Body of pancreas (tissue), 4 donors: ENCODE data around the gene SCARF2. TPM values are rescaled to one million over a fixed set of nuclear protein-coding genes. Genes with fewer than 3 reads are reported as not detected.
"Not testable (repeated sequence)": the region's sequence is repeated elsewhere in the genome, so short reads cannot be mapped to it uniquely, and the experiment has no call there.

Source experiments
- ATAC-seq: fragments of 150-250 bp; one replicate; pipeline ENCODE4 v1.9.1; 2016
- DNase-seq, 4 donors: peaks; one replicate each; pipeline ENCODE4 v3.0.0-alpha.2; 2019
- H3K27ac ChIP-seq, 4 donors: fragments of 200-600 bp; sonication (generic); 1 replicate in 3 of 4; 2 replicates in 1 of 4; pipeline versions ENCODE4 v1.5.1 to v1.6.1; 2016 to 2019; ENCODE audit warnings: mild to moderate bottlenecking in 1 of 4, mixed read lengths in 1 of 4, moderate library complexity in 1 of 4
- H3K27me3 ChIP-seq, 2 donors: fragments of 200-600 bp; sonication (generic); one replicate each; pipeline ENCODE4 v1.6.0; 2016; ENCODE audit warnings: mild to moderate bottlenecking in 1 of 2
- H3K36me3 ChIP-seq, 2 donors: fragments of 200-600 bp; sonication (generic); replicated peaks in 1 of 2; 2 replicates each; pipeline ENCODE4 v1.5.1; 2016; ENCODE audit warnings: low read depth in 2 of 2; ENCODE audit not compliant: insufficient read depth in 1 of 2
- H3K4me1 ChIP-seq: fragments of 200-600 bp; sonication (generic); one replicate; pipeline ENCODE4 v1.6.0; 2016
- H3K4me3 ChIP-seq, 2 donors: fragments of 200-600 bp; sonication (generic); 1 replicate in 1 of 2; 2 replicates in 1 of 2; pipeline ENCODE4 v1.5.1; 2016 to 2019
- H3K9me3 ChIP-seq, 3 donors: fragments of 200-600 bp; sonication (generic); 1 replicate in 2 of 3; 2 replicates in 1 of 3; pipeline ENCODE4 v1.5.1; 2016
- POLR2A ChIP-seq, 3 donors: fragments of 450-650 bp; IDR thresholded peaks; one replicate each; pipeline ENCODE4 v1.6.1; 2016; ENCODE audit warnings: antibody characterized with exemption in 3 of 3, mild to moderate bottlenecking in 2 of 3
- WGBS, 2 donors: methylation state at CpG; one replicate each; pipeline ENCODE4 v1.1.5; 2017; 5-methylcytosine and 5-hydroxymethylcytosine counted together
- intact Hi-C: fragments of 100-400 bp; cut with DNase I; formaldehyde crosslinking; loops from one replicate; pipeline ENCODE4 v1.15.1; 2023
- total RNA-seq, 2 donors: library from RNA; depleted of rRNA; stranded (reverse); fragments of >200 nt; gene quantifications; one replicate each; pipeline ENCODE4 v1.1.0, GENCODE V29; 2016
- TF ChIP-seq, protein P1 (sequence below), 7 experiments: fragments of 450-650 bp in 4 of 7; fragments of 200-600 bp in 3 of 7; sonication (generic) in 3 of 7; IDR thresholded peaks; one replicate each; pipeline ENCODE4 v1.5.1; 2016 to 2019; ENCODE audit warnings: antibody characterized with exemption in 7 of 7

The SCARF2 gene
- total RNA-seq, 2 donors from 2014 or later: 9.9 to 13.5 TPM

DNA sequence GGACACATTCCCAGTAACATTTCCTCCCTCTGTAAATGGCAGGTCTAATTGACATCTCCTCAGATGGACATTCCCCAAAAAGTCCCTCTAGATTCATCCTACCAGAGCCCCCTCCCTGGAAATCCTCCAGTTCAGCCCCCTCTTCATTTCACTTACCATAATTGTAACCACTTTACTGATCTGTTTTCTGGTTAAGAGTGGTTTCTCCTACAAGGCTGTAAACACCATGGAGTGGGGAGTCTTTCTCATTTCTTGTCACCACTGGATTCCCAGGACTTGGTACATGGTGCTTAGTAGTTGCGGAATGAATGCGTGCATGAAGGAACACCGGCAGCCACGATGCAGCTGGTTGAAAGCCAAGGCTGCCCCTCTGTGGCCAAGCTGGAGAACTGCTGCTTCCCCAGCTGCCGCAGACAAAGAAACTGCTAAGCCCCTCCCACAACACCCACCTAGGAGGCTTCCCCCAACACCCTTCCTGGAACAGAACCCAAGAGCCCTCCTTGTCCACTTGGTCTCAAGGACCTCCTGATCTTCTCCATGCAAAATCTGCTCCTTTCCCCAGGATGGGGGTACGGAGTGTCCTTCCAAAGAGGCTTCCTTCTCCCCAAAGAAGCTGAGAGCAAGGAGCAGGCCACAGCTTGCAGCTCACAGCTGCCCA, 18.6 kb upstream of the SCARF2 start:
- TF ChIP-seq, protein P1, sequence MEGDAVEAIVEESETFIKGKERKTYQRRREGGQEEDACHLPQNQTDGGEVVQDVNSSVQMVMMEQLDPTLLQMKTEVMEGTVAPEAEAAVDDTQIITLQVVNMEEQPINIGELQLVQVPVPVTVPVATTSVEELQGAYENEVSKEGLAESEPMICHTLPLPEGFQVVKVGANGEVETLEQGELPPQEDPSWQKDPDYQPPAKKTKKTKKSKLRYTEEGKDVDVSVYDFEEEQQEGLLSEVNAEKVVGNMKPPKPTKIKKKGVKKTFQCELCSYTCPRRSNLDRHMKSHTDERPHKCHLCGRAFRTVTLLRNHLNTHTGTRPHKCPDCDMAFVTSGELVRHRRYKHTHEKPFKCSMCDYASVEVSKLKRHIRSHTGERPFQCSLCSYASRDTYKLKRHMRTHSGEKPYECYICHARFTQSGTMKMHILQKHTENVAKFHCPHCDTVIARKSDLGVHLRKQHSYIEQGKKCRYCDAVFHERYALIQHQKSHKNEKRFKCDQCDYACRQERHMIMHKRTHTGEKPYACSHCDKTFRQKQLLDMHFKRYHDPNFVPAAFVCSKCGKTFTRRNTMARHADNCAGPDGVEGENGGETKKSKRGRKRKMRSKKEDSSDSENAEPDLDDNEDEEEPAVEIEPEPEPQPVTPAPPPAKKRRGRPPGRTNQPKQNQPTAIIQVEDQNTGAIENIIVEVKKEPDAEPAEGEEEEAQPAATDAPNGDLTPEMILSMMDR (IDR thresholded peaks at IDR 0.05): peak; percentile 64 to 85 (median 77)
- no peak for TF ChIP-seq POLR2A (IDR thresholded peaks at IDR 0.05)
- Histone ChIP-seq H3K36me3 (peaks cover 0 to 8% of the 10 kb centered on the region in 2 donors), H3K27ac (no peak overlapping the region), H3K27me3 (no peaks in the 10 kb centered on the region), H3K4me3 (no peak overlapping the region), H3K9me3 (no peaks in the 10 kb centered on the region), H3K4me1 (no peaks in the 10 kb centered on the region)
- intact Hi-C loops: no loop called here
- ATAC-seq (peak; percentile 79), DNase-seq (peak; percentile 64 to 77 (median 73))
- WGBS, 2 donors: 3 to 24% methylated on average over 5 to 6 of the region's 6 CpGs

DNA sequence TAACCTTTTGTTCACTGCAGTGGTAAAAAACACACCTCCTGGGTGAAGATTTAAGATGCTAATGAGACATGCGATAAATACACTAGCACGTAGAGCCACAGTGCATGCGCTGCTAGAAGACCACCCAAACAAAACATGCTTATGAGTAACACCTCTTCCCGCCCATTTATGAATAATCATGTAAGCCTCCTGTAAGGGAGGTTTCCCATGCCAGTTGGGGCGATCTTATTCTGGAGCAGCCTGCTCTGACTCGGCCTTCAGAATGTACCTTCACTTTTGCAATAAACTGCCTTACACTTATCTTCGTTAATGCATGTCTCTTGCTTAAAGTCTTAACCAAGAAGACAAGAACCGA, 18.1 kb upstream of the SCARF2 start:
- TF ChIP-seq, protein P1 (IDR thresholded peaks at IDR 0.05): no peak
- Histone ChIP-seq H3K9me3 (no peaks in the 10 kb centered on the region), H3K27me3 (no peaks in the 10 kb centered on the region), H3K27ac (no peak overlapping the region), H3K4me3 (no peak overlapping the region), H3K4me1 (no peaks in the 10 kb centered on the region), H3K36me3 (peaks cover 0 to 8% of the 10 kb centered on the region in 2 donors)
- ATAC-seq (no peak), DNase-seq (no peak)
- WGBS, 2 donors: 87% methylated on average over 8 of the region's 8 CpGs
- intact Hi-C loops: no loop called here

DNA sequence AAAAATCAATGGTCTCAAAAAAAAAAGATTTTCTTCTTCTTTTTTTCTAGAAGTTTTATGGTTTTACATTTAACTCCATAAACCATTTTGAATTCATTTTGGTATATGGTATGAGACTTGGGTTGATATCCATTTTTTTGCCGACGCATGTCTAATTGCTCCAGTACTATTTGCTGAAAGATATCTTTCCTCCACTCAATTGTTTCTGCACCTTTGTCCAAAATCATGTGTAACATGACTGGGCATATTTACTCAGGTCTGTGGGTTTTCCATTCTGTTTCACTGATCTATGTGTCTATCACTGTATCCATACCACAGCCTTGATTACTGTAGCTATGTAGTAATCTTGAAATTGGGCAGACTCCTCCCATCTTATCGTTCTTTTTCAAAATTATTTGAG, 15.6 kb upstream of the SCARF2 start:
- intact Hi-C loops: no loop called here
- Histone ChIP-seq H3K4me3 (no peak overlapping the region), H3K4me1 (no peaks in the 10 kb centered on the region), H3K27ac (no peak overlapping the region), H3K36me3 (peaks cover 0 to 4% of the 10 kb centered on the region in 2 donors), H3K9me3 (no peaks in the 10 kb centered on the region), H3K27me3 (no peaks in the 10 kb centered on the region)
- WGBS, 2 donors: 93 to 97% methylated on average over 3 of the region's 3 CpGs
- DNase-seq: no peak
- no peak for ATAC-seq
- TF ChIP-seq POLR2A (IDR thresholded peaks at IDR 0.05): no peak
- TF ChIP-seq, protein P1 (IDR thresholded peaks at IDR 0.05): no peak

- H3K4me1 ChIP-seq: no peaks in the 10 kb centered on the region
- no peak for ATAC-seq
- TF ChIP-seq POLR2A (IDR thresholded peaks at IDR 0.05): no peak
- TF ChIP-seq, protein P1 (IDR thresholded peaks at IDR 0.05): no peak
- no peak overlapping the region for H3K4me3 ChIP-seq
- no peaks in the 10 kb centered on the region for H3K27me3 ChIP-seq
- 76 to 86% methylated on average over 2 of the region's 2 CpGs for WGBS, 2 donors
- intact Hi-C loops: no loop called here
- H3K27ac ChIP-seq: no peak overlapping the region
- H3K36me3 ChIP-seq: no peaks in the 10 kb centered on the region
- DNase-seq: no peak
- H3K9me3 ChIP-seq: no peaks in the 10 kb centered on the region
Observed at GRCh38 chr22:20451920-20452319, 14.3 kb upstream of the SCARF2 start.

DNA sequence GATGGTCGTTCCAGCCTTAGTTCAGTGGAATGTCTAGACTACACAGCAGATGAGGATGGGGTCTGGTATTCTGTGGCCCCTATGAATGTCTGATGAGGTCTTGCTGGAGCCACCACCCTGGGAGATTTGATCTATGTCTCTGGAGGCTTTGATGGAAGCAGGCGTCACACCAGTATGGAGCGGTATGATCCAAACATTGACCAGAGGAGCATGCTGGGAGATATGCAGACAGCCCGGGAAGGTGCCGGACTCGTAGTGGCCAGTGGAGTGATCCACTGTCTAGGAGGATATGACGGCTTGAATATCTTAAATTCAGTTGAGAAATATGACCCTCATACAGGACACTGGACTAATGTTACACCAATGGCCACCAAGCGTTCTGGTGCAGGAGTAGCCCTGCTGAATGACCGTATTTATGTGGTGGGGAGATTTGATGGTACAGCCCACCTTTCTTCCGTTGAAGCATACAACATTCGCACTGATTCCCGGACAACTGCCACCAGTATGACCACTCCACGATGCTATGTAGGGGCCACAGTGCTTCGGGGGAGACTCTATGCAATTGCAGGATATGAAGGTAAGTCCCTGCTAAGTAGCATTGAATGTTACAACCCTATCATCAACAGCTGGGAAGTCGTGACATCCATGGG, 13.6 kb upstream of the SCARF2 start:
- H3K9me3 ChIP-seq, H3K4me1 ChIP-seq, ATAC-seq, H3K27me3 ChIP-seq, H3K36me3 ChIP-seq, DNase-seq, intact Hi-C loops, H3K4me3 ChIP-seq, H3K27ac ChIP-seq: not testable (repeated sequence)
- WGBS, 2 donors: 90 to 93% methylated on average over 15 of the region's 15 CpGs
